Skeletal muscle satellite cell (primary cell): ENCODE results near the gene TSC22D3.

Source experiments
- H3K27me3 ChIP-seq: 2 replicates; pipeline ENCODE4 v1.7.0; 2013; ENCODE audit warnings: low read length; ENCODE audit not compliant: control insufficient read depth, insufficient read depth
- H3K36me3 ChIP-seq: 2 replicates; pipeline ENCODE4 v1.7.0; 2013; ENCODE audit warnings: mild to moderate bottlenecking, control low read depth, low read length; ENCODE audit not compliant: insufficient read depth
- H3K4me1 ChIP-seq: 2 replicates; pipeline ENCODE4 v1.7.0; 2013; ENCODE audit warnings: low read length; ENCODE audit not compliant: control insufficient read depth, insufficient read depth
- H3K4me2 ChIP-seq: 2 replicates; pipeline ENCODE4 v1.7.0; 2013; ENCODE audit warnings: mild to moderate bottlenecking, low read length
- H3K4me3 ChIP-seq: 2 replicates; pipeline ENCODE4 v1.7.0; 2013; ENCODE audit warnings: low read length
- H3K9ac ChIP-seq: 2 replicates; pipeline ENCODE4 v1.7.0; 2013; ENCODE audit warnings: mild to moderate bottlenecking, low read depth, low read length, moderate library complexity
- H3K9me3 ChIP-seq: replicated peaks from 2 replicates; pipeline ENCODE4 v1.7.0; 2013; ENCODE audit warnings: mild to moderate bottlenecking, control low read depth, low read length

TSC22D3 gene

DNA sequence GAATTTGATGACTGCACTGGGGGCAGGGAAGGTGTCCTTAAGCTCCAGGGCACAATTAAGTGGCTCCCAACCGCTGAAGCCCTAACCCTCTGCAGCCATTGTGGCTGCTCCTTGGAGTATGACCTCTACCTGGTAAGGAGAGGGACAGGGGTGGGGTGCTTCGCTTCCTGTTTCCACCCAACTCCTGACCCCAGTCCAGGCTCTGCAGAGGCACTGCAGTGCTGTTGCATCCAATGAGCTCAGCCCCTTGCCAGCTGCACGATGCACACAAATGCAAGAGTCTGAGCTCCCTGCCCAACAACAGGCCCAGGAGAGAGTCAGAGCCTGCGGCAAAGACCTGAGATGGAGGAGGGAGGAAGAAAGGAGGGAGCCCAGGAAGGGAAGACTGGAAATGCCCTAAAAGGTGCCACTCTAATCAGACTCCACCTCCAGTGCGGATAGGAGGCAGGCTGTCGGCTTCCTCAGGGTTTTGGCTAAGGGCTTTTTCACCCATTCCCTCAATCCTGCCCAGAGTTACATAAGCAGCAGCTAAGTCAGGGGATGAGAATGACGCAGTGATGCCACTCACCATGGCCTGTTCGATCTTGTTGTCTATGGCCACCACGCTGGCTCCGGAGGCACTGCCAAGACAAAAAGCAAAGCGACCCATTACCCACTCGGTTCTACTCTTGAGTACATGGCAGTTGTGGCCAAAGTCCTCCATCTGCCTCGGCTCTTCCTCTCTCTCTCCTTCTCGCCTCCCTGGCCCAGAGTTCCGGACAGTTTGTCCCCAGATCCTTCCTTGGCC, 60.1 kb downstream of the TSC22D3 start:
- Histone ChIP-seq H3K4me2 (peak overlapping the region; percentile 81), H3K4me3 (peak overlapping the region; percentile 86), H3K4me1 (peaks cover 49% of the 10 kb centered on the region), H3K36me3 (peaks cover 31% of the 10 kb centered on the region), H3K27me3 (no peaks in the 10 kb centered on the region), H3K9ac (peak overlapping the region; percentile 98), H3K9me3 (no peaks in the 10 kb centered on the region)

- H3K4me3 ChIP-seq = peak overlapping the region; percentile 86
- peaks cover 31% of the 10 kb centered on the region for H3K36me3 ChIP-seq
These were observed 61.2 kb downstream of the TSC22D3 start for GRCh38 chrX:107714206-107714891.

GRCh38 chrX:107713543-107714205, 61.9 kb downstream of the TSC22D3 start:
- Histone ChIP-seq H3K27me3 (no peaks in the 10 kb centered on the region), H3K36me3 (peaks cover 31% of the 10 kb centered on the region), H3K4me3 (peak overlapping the region; percentile 86), H3K9me3 (no peaks in the 10 kb centered on the region), H3K9ac (peak overlapping the region; percentile 98), H3K4me1 (peaks cover 58% of the 10 kb centered on the region), H3K4me2 (peak overlapping the region; percentile 81)

More at GRCh38 chrX:107714206-107714891, 61.2 kb downstream of the TSC22D3 start:
- H3K27me3 ChIP-seq = no peaks in the 10 kb centered on the region
- no peaks in the 10 kb centered on the region for H3K9me3 ChIP-seq
- H3K4me2 ChIP-seq = peak overlapping the region; percentile 81
- peak overlapping the region; percentile 98 for H3K9ac ChIP-seq
- H3K4me1 ChIP-seq = peaks cover 54% of the 10 kb centered on the region

DNA sequence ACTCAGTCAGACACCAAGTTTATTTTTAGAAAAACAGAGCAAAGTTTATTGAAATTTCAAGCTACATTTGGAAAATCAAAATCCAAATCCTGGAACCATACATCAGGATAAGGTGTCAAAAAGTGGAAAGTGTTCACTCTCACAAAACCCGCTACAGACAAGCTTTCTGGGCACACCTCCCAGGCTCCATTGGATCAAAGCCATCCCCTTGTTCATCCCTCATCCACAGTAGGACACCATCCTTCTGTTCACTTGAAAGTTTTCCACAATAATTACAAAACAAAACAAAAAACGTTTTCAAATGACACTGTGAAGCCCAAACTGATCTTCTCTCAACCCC, 62.4 kb downstream of the TSC22D3 start:
- Histone ChIP-seq H3K27me3 (no peaks in the 10 kb centered on the region), H3K4me2 (peak overlapping the region; percentile 81), H3K4me1 (peaks cover 57% of the 10 kb centered on the region), H3K9me3 (no peaks in the 10 kb centered on the region), H3K36me3 (peaks cover 31% of the 10 kb centered on the region), H3K9ac (peak overlapping the region; percentile 98), H3K4me3 (peak overlapping the region; percentile 86)

DNA sequence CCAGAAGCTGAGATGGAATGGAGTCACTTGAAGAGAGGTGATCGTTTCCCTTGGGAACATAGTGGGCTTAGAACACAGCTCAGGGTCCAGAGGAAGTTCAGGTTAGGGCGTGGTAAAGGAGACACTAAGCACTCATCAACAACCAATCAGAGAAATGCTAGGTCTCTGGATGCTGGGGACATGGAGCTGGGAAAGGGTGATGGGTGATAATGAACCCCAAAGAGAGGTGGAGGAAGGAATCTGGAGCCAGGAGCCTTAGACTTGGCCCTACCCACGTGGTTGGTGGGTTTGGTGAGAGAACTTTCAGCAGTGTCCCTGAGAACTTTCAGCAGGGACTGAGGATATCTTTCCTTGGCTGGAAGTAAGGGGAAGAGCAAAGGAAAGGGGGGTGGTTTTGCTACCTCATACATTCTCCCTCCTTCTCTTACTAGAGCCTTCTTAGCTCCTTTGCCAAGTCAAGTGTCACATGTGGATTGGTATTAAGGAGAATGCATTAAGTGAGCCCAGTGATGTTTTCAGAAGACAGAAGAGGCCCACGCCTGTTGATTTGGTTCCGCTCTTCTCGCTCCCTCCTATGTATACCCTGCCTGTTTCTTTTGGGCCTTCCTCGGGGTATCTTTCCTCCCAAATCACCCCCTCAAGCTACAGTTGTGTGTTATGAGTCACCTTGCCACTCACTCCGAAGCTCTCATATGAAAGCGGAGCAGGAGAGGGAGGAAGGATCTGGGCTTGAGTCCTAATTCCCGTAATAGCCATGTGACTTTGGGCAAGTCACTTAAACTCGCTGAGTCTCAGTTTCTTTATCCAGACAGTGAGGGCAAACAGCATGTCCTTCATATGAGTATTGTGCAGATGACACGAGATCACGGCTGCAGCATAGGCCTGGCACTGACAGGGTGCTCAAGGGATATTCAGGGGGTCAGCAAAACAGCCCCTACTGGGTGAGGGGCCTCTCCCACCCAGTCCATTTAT, 63.1 kb downstream of the TSC22D3 start:
- Histone ChIP-seq H3K9me3 (no peaks in the 10 kb centered on the region), H3K36me3 (peaks cover 31% of the 10 kb centered on the region), H3K4me3 (no peak overlapping the region), H3K9ac (peak overlapping the region; percentile 98), H3K27me3 (no peaks in the 10 kb centered on the region), H3K4me2 (peak overlapping the region; percentile 81), H3K4me1 (peaks cover 52% of the 10 kb centered on the region)

GRCh38 chrX:107711521-107712181, 63.9 kb downstream of the TSC22D3 start:
- peak overlapping the region; percentile 65 for H3K4me2 ChIP-seq
- H3K4me1 ChIP-seq = peaks cover 47% of the 10 kb centered on the region
- H3K9me3 ChIP-seq = no peaks in the 10 kb centered on the region
- no peaks in the 10 kb centered on the region for H3K27me3 ChIP-seq
- peak overlapping the region; percentile 25 for H3K4me3 ChIP-seq
- peaks cover 31% of the 10 kb centered on the region for H3K36me3 ChIP-seq
- peak overlapping the region; percentile 98 for H3K9ac ChIP-seq

- peaks cover 47% of the 10 kb centered on the region for H3K4me1 ChIP-seq
- no peaks in the 10 kb centered on the region for H3K9me3 ChIP-seq
- H3K27me3 ChIP-seq = no peaks in the 10 kb centered on the region
- H3K4me3 ChIP-seq = peak overlapping the region; percentile 25
- H3K9ac ChIP-seq = peak overlapping the region; percentile 98
- H3K4me2 ChIP-seq = peak overlapping the region; percentile 65
- peaks cover 27% of the 10 kb centered on the region for H3K36me3 ChIP-seq
These were observed 64.8 kb downstream of the TSC22D3 start for GRCh38 chrX:107710617-107711391.

DNA sequence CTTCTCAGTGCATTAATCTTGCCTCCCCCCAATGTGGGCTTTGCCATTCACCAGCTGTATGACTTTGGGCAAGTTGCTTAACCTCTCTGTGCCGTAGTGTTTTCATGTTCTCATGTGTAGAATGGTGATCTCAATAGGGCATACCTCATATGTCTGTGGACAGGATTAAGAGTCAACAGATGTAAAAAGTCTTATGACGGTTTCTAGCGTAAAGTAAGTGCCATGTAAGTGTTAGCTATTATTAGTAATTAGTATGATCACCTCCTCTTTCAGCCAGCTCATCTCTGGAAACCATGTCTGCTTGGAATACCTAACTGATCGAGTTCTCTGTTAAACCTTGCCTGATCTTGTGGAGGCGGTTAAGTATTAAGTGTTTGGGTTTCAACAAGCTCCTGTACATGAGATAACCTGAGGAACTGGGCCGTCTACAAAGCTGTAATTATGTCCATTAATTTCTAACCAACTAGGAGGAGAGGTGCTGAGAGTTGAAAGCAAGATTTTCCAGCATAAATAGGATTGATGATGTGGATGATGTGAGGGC, 66.3 kb downstream of the TSC22D3 start:
- no peaks in the 10 kb centered on the region for H3K9me3 ChIP-seq
- H3K4me1 ChIP-seq = peaks cover 47% of the 10 kb centered on the region
- H3K4me3 ChIP-seq = no peak overlapping the region
- H3K9ac ChIP-seq = no peak overlapping the region
- H3K36me3 ChIP-seq = peaks cover 13% of the 10 kb centered on the region
- H3K4me2 ChIP-seq = no peak overlapping the region
- no peaks in the 10 kb centered on the region for H3K27me3 ChIP-seq

GRCh38 chrX:107708762-107709161, 66.8 kb downstream of the TSC22D3 start:
- Histone ChIP-seq H3K4me2 (no peak overlapping the region), H3K27me3 (no peaks in the 10 kb centered on the region), H3K4me1 (peaks cover 42% of the 10 kb centered on the region), H3K9me3 (no peaks in the 10 kb centered on the region), H3K36me3 (peaks cover 7% of the 10 kb centered on the region), H3K9ac (no peak overlapping the region), H3K4me3 (no peak overlapping the region)

GRCh38 chrX:107707866-107708265, 67.7 kb downstream of the TSC22D3 start:
- H3K9ac ChIP-seq = no peak overlapping the region
- H3K4me1 ChIP-seq = peaks cover 33% of the 10 kb centered on the region
- no peaks in the 10 kb centered on the region for H3K36me3 ChIP-seq
- no peak overlapping the region for H3K4me3 ChIP-seq
- no peak overlapping the region for H3K4me2 ChIP-seq
- no peaks in the 10 kb centered on the region for H3K27me3 ChIP-seq
- H3K9me3 ChIP-seq = no peaks in the 10 kb centered on the region
